ENCODE results near the gene CFAP74. TPM values are rescaled to one million over a fixed set of nuclear protein-coding genes. Genes with fewer than 3 reads are reported as not detected.
A peak's percentile ranks its signal among the peaks of the same experiment; 100 is the strongest.

The CFAP74 gene
- total and polyA plus RNA-seq, 2 of the 4 experiments (the other 2 are of a cell fraction): not detected

DNA sequence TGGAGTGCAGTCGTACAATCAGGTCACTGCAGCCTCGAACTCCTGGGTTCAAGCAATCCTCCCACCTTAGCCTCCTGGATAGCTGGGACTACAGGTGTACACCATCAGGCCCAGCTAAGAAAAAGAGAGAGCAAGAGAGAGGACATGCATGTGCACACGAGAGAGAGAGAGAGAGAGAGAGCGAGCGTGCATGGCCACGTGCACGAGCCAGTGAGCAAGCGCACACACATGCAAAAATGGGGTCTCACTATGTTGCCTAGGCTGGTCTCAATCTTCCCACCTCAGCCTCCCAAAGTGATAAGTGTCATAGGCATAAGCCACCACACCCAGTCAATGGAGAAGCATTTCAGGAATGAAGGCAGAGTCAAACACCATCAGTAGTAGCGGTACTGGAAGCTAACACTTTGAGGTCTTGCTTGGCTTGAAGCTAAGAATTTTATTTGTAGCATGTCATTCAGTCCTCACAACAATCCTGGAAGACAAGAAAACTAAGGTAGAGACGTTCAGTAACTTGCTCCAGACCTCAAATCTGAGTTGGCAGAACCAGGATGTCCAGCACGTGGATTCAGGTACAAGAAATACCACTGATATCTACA, 127.2 kb downstream of the CFAP74 start:
- peak; percentile 32 for DNase-seq
- peaks cover 100% of the 10 kb centered on the region for H4K20me1 ChIP-seq (ENCODE audit: insufficient read depth, low read length)

More for the DNA sequence above, 127.2 kb downstream of the CFAP74 start:
- no peak overlapping the region for H2BK5ac ChIP-seq (ENCODE audit: low read depth, low read length, poor library complexity, severe bottlenecking)
- no TSS peak for BruUV-seq (replicated peaks)
- H3K4ac ChIP-seq (ENCODE audit: low read depth, low read length): no peak overlapping the region
- no peak overlapping the region for H3K4me2 ChIP-seq (ENCODE audit: low read depth, low read length)
- peak overlapping the region; percentile 4; the same call in 1 of the 2 replicates for H3K23ac ChIP-seq (ENCODE audit: low read depth, low read length)
- H3K36me3 ChIP-seq (ENCODE audit: control insufficient read depth, insufficient read depth, low read length): peaks cover 32% of the 10 kb centered on the region
- peaks cover 19% of the 10 kb centered on the region for H3K4me1 ChIP-seq (ENCODE audit: control insufficient read depth, insufficient read depth, low read length)
- in situ Hi-C loops (cut with MboI; ENCODE audit: low sequenced_read_pairs) (no loop called here), intact Hi-C loops (cut with micrococcal nuclease) (no loop called here), dilution Hi-C loops (cut with HindIII; ENCODE audit: low sequenced_read_pairs, unreplicated experiment) (no loop called here)
- no peaks in the 10 kb centered on the region for H3K27me3 ChIP-seq (ENCODE audit: control insufficient read depth, insufficient read depth, low read length)
- H3K18ac ChIP-seq (ENCODE audit: low read depth, low read length): no peak overlapping the region
- H3K79me1 ChIP-seq (ENCODE audit: low read depth in 1 of 2, low read length in 2 of 2): peaks cover 0 to 68% of the 10 kb centered on the region in 2 experiments; a peak in 2 of 4 replicates
- TF ChIP-seq, protein P1, sequence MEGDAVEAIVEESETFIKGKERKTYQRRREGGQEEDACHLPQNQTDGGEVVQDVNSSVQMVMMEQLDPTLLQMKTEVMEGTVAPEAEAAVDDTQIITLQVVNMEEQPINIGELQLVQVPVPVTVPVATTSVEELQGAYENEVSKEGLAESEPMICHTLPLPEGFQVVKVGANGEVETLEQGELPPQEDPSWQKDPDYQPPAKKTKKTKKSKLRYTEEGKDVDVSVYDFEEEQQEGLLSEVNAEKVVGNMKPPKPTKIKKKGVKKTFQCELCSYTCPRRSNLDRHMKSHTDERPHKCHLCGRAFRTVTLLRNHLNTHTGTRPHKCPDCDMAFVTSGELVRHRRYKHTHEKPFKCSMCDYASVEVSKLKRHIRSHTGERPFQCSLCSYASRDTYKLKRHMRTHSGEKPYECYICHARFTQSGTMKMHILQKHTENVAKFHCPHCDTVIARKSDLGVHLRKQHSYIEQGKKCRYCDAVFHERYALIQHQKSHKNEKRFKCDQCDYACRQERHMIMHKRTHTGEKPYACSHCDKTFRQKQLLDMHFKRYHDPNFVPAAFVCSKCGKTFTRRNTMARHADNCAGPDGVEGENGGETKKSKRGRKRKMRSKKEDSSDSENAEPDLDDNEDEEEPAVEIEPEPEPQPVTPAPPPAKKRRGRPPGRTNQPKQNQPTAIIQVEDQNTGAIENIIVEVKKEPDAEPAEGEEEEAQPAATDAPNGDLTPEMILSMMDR (conservative IDR thresholded peaks at IDR 0.05; ENCODE audit: low read depth, low read length): no peak
- no peak for TF ChIP-seq POLR2A (IDR thresholded peaks at IDR 0.05; ENCODE audit: low read depth, low read length)
- no peak for TF ChIP-seq BHLHE40 (IDR thresholded peaks at IDR 0.05; ENCODE audit: low read depth, low read length)
- no peak for TF ChIP-seq SMC3 (IDR thresholded peaks at IDR 0.05; ENCODE audit: low read depth, low read length)
- TF ChIP-seq MAZ (IDR thresholded peaks at IDR 0.05; ENCODE audit: borderline replicate concordance, low read depth, low read length): no peak
- TF ChIP-seq MAFK (IDR thresholded peaks at IDR 0.05; ENCODE audit: low read depth, low read length): no peak
- no peak for TF ChIP-seq FOS (IDR thresholded peaks at IDR 0.05; ENCODE audit: low read depth, low read length)
- TF ChIP-seq, protein P2, sequence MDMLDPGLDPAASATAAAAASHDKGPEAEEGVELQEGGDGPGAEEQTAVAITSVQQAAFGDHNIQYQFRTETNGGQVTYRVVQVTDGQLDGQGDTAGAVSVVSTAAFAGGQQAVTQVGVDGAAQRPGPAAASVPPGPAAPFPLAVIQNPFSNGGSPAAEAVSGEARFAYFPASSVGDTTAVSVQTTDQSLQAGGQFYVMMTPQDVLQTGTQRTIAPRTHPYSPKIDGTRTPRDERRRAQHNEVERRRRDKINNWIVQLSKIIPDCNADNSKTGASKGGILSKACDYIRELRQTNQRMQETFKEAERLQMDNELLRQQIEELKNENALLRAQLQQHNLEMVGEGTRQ (IDR thresholded peaks at IDR 0.05; ENCODE audit: low read depth, low read length): no peak
- ChIA-PET POLR2A (ENCODE audit: unreplicated experiment) (no interaction called here), CTCF (no interaction called here)
- no peaks in the 10 kb centered on the region for H3K9me3 ChIP-seq (ENCODE audit: control insufficient read depth, insufficient read depth, low read length)
- no peak overlapping the region for H4K91ac ChIP-seq (ENCODE audit: insufficient read depth, low read depth, low read length)
- peak; percentile 54 for ATAC-seq (ENCODE audit: low read depth)
- H2BK15ac ChIP-seq (ENCODE audit: low read depth, low read length): no peak overlapping the region
- H4K8ac ChIP-seq (ENCODE audit: low read depth in 2 of 2, low read length in 2 of 2): no peak overlapping the region
- no peak overlapping the region for H3K4me3 ChIP-seq (ENCODE audit: insufficient read depth, low read depth, low read length)
- H3K27ac ChIP-seq (ENCODE audit: insufficient read depth, low read length): no peak overlapping the region
- H2BK120ac ChIP-seq (ENCODE audit: low read depth, low read length): no peak overlapping the region
- H3K14ac ChIP-seq (replicated peaks; ENCODE audit: low read depth, low read length): no peak overlapping the region
- H3K56ac ChIP-seq (ENCODE audit: extremely low read depth, insufficient read depth, low read length): no peak overlapping the region
- WGBS, 2 experiments (ENCODE audit: extremely low coverage in 2 of 2, insufficient read length in 1 of 2): no CpG with 5 or more reads among the region's 11 CpGs
- H2BK20ac ChIP-seq (ENCODE audit: low read depth, low read length): no peak overlapping the region
- H2AK9ac ChIP-seq (replicated peaks; ENCODE audit: low read depth, low read length, poor library complexity): no peak overlapping the region
- H2AK5ac ChIP-seq (ENCODE audit: low read depth, low read length): peak overlapping the region; percentile 7; the same call in 1 of the 2 replicates
- peaks cover 63% of the 10 kb centered on the region for H3K9me1 ChIP-seq (ENCODE audit: insufficient read depth, low read length)
- H4K5ac ChIP-seq (ENCODE audit: low read depth, low read length): no peak overlapping the region
- no peak overlapping the region for H3K9ac ChIP-seq (ENCODE audit: low read depth, low read length)
- no peak overlapping the region for H2AFZ ChIP-seq (replicated peaks; ENCODE audit: low read length, poor library complexity)
